Keratinocyte (primary cell): ENCODE measurements around the gene ROMO1. TPM values are rescaled to one million over a fixed set of nuclear protein-coding genes. Genes with fewer than 3 reads are reported as not detected.

ENCODE experiments used
- DNase-seq: peaks from one replicate; pipeline ENCODE4 v3.0.0-alpha.2; 2011; ENCODE audit warnings: low read depth, missing footprints, low spot score
- FAIRE-seq: peaks from 2 replicates; lab custom pipeline; 2011; peaks lifted over from hg19 to GRCh38; lab: Jason Lieb, UNC
- H2AFZ ChIP-seq: 2 replicates; pipeline ENCODE4 v1.6.0; 2012; ENCODE audit warnings: low read length, control low read depth, inconsistent platforms; ENCODE audit not compliant: control insufficient read depth
- H3K27ac ChIP-seq: 2 replicates; pipeline ENCODE4 v1.5.1; 2011; ENCODE audit warnings: low read length; ENCODE audit not compliant: control insufficient read depth, insufficient read depth
- H3K27me3 ChIP-seq: 3 replicates; pipeline ENCODE4 v1.6.0; 2011; ENCODE audit warnings: low read length; ENCODE audit not compliant: control insufficient read depth, insufficient read depth; ENCODE audit errors: extremely low read depth
- H3K36me3 ChIP-seq, 2 experiments: 2 replicates in 1 of 2; 3 replicates in 1 of 2; pipeline ENCODE4 v1.5.1; 2011; ENCODE audit warnings: low read length in 2 of 2, mild to moderate bottlenecking in 1 of 2; ENCODE audit not compliant: control insufficient read depth in 2 of 2, insufficient read depth in 2 of 2; ENCODE audit errors: extremely low read depth in 1 of 2
- H3K4me1 ChIP-seq: 3 replicates; pipeline ENCODE4 v1.5.1; 2011; ENCODE audit warnings: low read length; ENCODE audit not compliant: control insufficient read depth, insufficient read depth; ENCODE audit errors: extremely low read depth
- H3K4me2 ChIP-seq: 3 replicates; pipeline ENCODE4 v1.6.0; 2011; ENCODE audit warnings: low read depth, low read length; ENCODE audit not compliant: control insufficient read depth, insufficient read depth; ENCODE audit errors: extremely low read depth
- H3K4me3 ChIP-seq, 3 experiments: fragments of 200-600 bp in 1 of 3; sonication (generic) in 1 of 3; 2 replicates in 2 of 3; 3 replicates in 1 of 3; pipeline ENCODE4 v1.5.1; 2011 to 2016; ENCODE audit warnings: low read length in 3 of 3, mild to moderate bottlenecking in 3 of 3, control low read depth in 2 of 3, inconsistent platforms in 1 of 3, low read depth in 1 of 3, mixed read lengths in 1 of 3, mixed run types in 1 of 3, moderate library complexity in 1 of 3; ENCODE audit not compliant: control insufficient read depth in 2 of 3, insufficient read depth in 2 of 3; ENCODE audit errors: extremely low read depth in 1 of 3
- H3K79me2 ChIP-seq: 2 replicates; pipeline ENCODE4 v1.6.0; 2012; ENCODE audit warnings: low read length; ENCODE audit not compliant: control insufficient read depth, insufficient read depth
- H3K9ac ChIP-seq: 3 replicates; pipeline ENCODE4 v1.6.0; 2011; ENCODE audit warnings: low read length; ENCODE audit not compliant: control insufficient read depth, insufficient read depth; ENCODE audit errors: extremely low read depth
- H3K9me1 ChIP-seq: 3 replicates; pipeline ENCODE4 v1.6.0; 2011; ENCODE audit warnings: low read length; ENCODE audit not compliant: control insufficient read depth, insufficient read depth; ENCODE audit errors: extremely low read depth
- H3K9me3 ChIP-seq: 2 replicates; pipeline ENCODE4 v1.5.1; 2012; ENCODE audit warnings: low read depth, low read length; ENCODE audit not compliant: control insufficient read depth
- H4K20me1 ChIP-seq: 3 replicates; pipeline ENCODE4 v1.6.0; 2011; ENCODE audit warnings: low read length; ENCODE audit not compliant: control insufficient read depth, insufficient read depth; ENCODE audit errors: extremely low read depth
- EZH2 ChIP-seq: IDR thresholded peaks from one replicate; pipeline ENCODE4 v1.6.1; 2012; ENCODE audit warnings: inconsistent platforms, mild to moderate bottlenecking, low read length, moderate library complexity
- dilution Hi-C: fragments of 300-500 bp; cut with MboI; formaldehyde crosslinking; loops from one replicate; pipeline ENCODE4 v1.7.0; 2020; ENCODE audit warnings: low sequenced_read_pairs; ENCODE audit not compliant: extremely low pct_ligation_motif_present
- polyA plus RNA-seq, 5 experiments: library from polyadenylated mRNA; depleted of rRNA in 3 of 5; stranded (reverse) in 3 of 5; stranded (forward) in 1 of 5; unstranded in 1 of 5; fragments of >200 nt; gene quantifications; 1 replicate in 1 of 5; 2 replicates in 3 of 5; 3 replicates in 1 of 5; pipeline versions ENCODE4 v1.2.1 to v1.2.3, GENCODE V29; 2011 to 2012; ENCODE audit warnings: missing spikeins in 2 of 5, low read depth in 1 of 5, low replicate concordance in 1 of 5
- TF ChIP-seq, protein P1 (sequence below), 3 experiments: IDR thresholded peaks in 1 of 3; conservative IDR thresholded peaks in 1 of 3; optimal IDR thresholded peaks in 1 of 3; 2 replicates in 2 of 3; 3 replicates in 1 of 3; pipeline versions ENCODE3 to v1.5.1; 2011; ENCODE audit warnings: low read length in 3 of 3, mild to moderate bottlenecking in 3 of 3, moderate library complexity in 2 of 3, control low read depth in 1 of 3, inconsistent platforms in 1 of 3; ENCODE audit not compliant: insufficient read depth in 2 of 3; ENCODE audit errors: extremely low read depth in 1 of 3

The ROMO1 gene
- polyA plus RNA-seq, 1 donor (not counting 4 experiments of a cell fraction or from before 2014, with no cell fraction given) = 195 TPM

DNA sequence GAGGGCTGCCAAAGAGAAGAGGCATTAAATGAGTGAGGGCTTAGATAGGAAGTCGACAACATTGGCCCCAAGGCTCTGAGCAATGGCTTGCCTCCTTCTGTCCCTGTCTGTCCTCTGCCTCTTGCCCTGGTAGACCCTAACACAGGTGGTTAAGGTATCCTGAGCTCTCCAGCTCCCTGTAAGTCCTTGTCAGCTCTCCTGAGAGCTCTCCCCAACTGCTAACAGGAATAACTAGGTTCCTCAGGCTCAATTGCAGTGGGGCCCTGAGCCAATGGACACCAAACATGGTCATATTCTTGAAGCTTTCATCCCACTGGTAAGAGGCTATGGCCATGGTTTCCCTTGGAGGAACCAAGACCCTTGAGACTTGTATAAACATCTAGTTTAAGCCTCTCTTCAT, 29.5 kb upstream of the ROMO1 start:
- no peak overlapping the region for H2AFZ ChIP-seq
- no peaks in the 10 kb centered on the region for H4K20me1 ChIP-seq
- TF ChIP-seq EZH2 = no peak
- peaks cover 2% of the 10 kb centered on the region for H3K4me1 ChIP-seq
- no peak overlapping the region for H3K9ac ChIP-seq
- FAIRE-seq (no peak), DNase-seq (no peak)
- H3K9me3 ChIP-seq = no peaks in the 10 kb centered on the region
- dilution Hi-C loops = no loop called here
- H3K79me2 ChIP-seq = peaks cover 1% of the 10 kb centered on the region
- peaks cover 20 to 22% of the 10 kb centered on the region in 2 experiments for H3K36me3 ChIP-seq
- H3K9me1 ChIP-seq = no peaks in the 10 kb centered on the region
- H3K27ac ChIP-seq = no peak overlapping the region
- no peak overlapping the region for H3K4me3 ChIP-seq
- H3K4me2 ChIP-seq = no peak overlapping the region
- no peaks in the 10 kb centered on the region for H3K27me3 ChIP-seq

DNA sequence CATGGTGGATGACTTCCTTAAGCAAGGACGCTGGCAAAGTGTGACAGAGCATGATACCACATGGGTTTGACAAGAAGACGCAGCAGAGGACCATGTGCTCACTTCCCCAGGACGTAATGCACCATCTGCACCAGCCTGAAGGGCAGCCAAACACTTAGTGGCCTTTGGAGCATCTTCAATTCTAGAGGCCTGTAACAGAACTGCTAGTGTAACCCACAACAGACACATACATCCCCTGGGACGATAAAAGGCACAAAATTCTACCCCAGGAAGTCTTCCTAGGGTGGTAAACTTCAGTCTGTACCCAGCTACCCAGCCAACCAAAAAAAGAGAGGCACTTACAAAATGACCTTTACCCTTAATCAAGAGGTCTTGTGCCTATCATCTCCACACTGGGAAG, 25.3 kb upstream of the ROMO1 start:
- no peak overlapping the region for H3K4me3 ChIP-seq
- no peaks in the 10 kb centered on the region for H3K4me1 ChIP-seq
- dilution Hi-C loops = no loop called here
- FAIRE-seq (no peak), DNase-seq (no peak)
- peaks cover 22 to 27% of the 10 kb centered on the region in 2 experiments for H3K36me3 ChIP-seq
- H4K20me1 ChIP-seq = no peaks in the 10 kb centered on the region
- no peak for TF ChIP-seq EZH2
- TF ChIP-seq, protein P1, sequence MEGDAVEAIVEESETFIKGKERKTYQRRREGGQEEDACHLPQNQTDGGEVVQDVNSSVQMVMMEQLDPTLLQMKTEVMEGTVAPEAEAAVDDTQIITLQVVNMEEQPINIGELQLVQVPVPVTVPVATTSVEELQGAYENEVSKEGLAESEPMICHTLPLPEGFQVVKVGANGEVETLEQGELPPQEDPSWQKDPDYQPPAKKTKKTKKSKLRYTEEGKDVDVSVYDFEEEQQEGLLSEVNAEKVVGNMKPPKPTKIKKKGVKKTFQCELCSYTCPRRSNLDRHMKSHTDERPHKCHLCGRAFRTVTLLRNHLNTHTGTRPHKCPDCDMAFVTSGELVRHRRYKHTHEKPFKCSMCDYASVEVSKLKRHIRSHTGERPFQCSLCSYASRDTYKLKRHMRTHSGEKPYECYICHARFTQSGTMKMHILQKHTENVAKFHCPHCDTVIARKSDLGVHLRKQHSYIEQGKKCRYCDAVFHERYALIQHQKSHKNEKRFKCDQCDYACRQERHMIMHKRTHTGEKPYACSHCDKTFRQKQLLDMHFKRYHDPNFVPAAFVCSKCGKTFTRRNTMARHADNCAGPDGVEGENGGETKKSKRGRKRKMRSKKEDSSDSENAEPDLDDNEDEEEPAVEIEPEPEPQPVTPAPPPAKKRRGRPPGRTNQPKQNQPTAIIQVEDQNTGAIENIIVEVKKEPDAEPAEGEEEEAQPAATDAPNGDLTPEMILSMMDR (optimal IDR thresholded peaks at IDR 0.05 in 1 of 3, IDR thresholded peaks at IDR 0.05 in 1 of 3, conservative IDR thresholded peaks at IDR 0.05 in 1 of 3; ENCODE audit: extremely low read depth in 1 of 3, insufficient read depth in 2 of 3, low read length in 3 of 3) = no peak
- no peak overlapping the region for H3K27ac ChIP-seq
- no peak overlapping the region for H3K4me2 ChIP-seq
- H2AFZ ChIP-seq = no peak overlapping the region
- no peaks in the 10 kb centered on the region for H3K9me3 ChIP-seq
- no peaks in the 10 kb centered on the region for H3K27me3 ChIP-seq
- no peak overlapping the region for H3K9ac ChIP-seq
- H3K79me2 ChIP-seq = no peaks in the 10 kb centered on the region
- H3K9me1 ChIP-seq = no peaks in the 10 kb centered on the region

DNA sequence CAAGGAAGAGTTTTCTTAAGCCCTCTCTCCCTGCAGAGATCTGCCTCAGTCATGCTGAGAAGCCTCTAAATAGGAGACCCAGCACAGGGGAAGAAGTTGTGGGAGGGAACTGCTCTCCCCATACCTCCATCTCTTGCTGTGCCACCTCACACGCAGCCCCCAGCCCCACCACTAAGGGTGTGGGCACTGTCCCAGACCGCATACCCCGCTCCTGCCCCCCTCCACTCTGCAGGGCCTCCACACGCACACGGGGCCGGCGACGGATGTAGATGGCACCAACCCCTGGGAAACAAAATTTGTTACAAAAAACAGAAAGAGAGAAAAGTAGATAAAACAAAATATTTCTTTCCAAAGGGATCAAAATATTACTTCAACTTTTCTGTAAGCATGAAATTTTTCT, 24.3 kb upstream of the ROMO1 start:
- Histone ChIP-seq H4K20me1 (no peaks in the 10 kb centered on the region), H3K27me3 (no peaks in the 10 kb centered on the region), H3K9me3 (no peaks in the 10 kb centered on the region), H3K27ac (no peak overlapping the region), H3K36me3 (peaks cover 14 to 23% of the 10 kb centered on the region in 2 experiments), H3K4me1 (no peaks in the 10 kb centered on the region), H3K9ac (no peak overlapping the region), H2AFZ (no peak overlapping the region), H3K9me1 (no peaks in the 10 kb centered on the region), H3K4me2 (no peak overlapping the region), H3K4me3 (no peak overlapping the region), H3K79me2 (no peaks in the 10 kb centered on the region)
- FAIRE-seq = no peak
- no peak for TF ChIP-seq EZH2
- TF ChIP-seq, protein P1 (optimal IDR thresholded peaks at IDR 0.05 in 1 of 3, IDR thresholded peaks at IDR 0.05 in 1 of 3, conservative IDR thresholded peaks at IDR 0.05 in 1 of 3; ENCODE audit: extremely low read depth in 1 of 3, insufficient read depth in 2 of 3, low read length in 3 of 3) = no peak
- dilution Hi-C loops = no loop called here
- DNase-seq = no peak
